ENCODE results near the gene PDIK1L. TPM values are rescaled to one million over a fixed set of nuclear protein-coding genes. Genes with fewer than 3 reads are reported as not detected.

Gene PDIK1L
- total and polyA plus RNA-seq, 9 of the 15 experiments (the other 6 are each of a cell fraction or from before 2014, with no cell fraction given) = 12.8 to 30.2 (median 21.5) TPM

- no peak for TF ChIP-seq HINFP (tag; conservative IDR thresholded peaks at IDR 0.05; ENCODE audit: low read depth)
- TF ChIP-seq BRD4 (IDR thresholded peaks at IDR 0.05) = peak; percentile 93; the same call in 1 of the 2 replicates
- no peak for TF ChIP-seq NFIX (CRISPR knock-in tag; IDR thresholded peaks at IDR 0.05; ENCODE audit: low read depth)
- TF ChIP-seq WHSC1 (IDR thresholded peaks at IDR 0.05; ENCODE audit: low read length) = peak; percentile 27
- peak; percentile 40 for TF ChIP-seq ZFP36 (IDR thresholded peaks at IDR 0.05; ENCODE audit: low read depth, low read length, partially characterized antibody)
- peak; percentile 96 for TF ChIP-seq MTA1 (IDR thresholded peaks at IDR 0.05; ENCODE audit: borderline replicate concordance)
- peak; percentile 87; the same call in 1 of the 2 replicates for TF ChIP-seq ZNF133 (CRISPR knock-in tag; IDR thresholded peaks at IDR 0.05)
- TF ChIP-seq PTBP1 (IDR thresholded peaks at IDR 0.05; ENCODE audit: low read depth, low read length) = no peak
- no peak for TF ChIP-seq ZHX1 (conservative IDR thresholded peaks at IDR 0.05; ENCODE audit: low read length)
- no peak for TF ChIP-seq POLR2H (tag; IDR thresholded peaks at IDR 0.05; ENCODE audit: low read depth)
- TF ChIP-seq ZBTB7A (IDR thresholded peaks at IDR 0.05; ENCODE audit: borderline replicate concordance, control insufficient read depth, low read depth, low read length) = peak; percentile 87; the same call in 1 of the 2 replicates
- 0 out of 2 replicates have a peak, but pooled peaks have one; percentile 52 for TF ChIP-seq ZFP91 (CRISPR knock-in tag; IDR thresholded peaks at IDR 0.05)
- TF ChIP-seq SAP30 (IDR thresholded peaks at IDR 0.05; ENCODE audit: borderline replicate concordance, insufficient read depth, low read depth, low read length, poor library complexity, severe bottlenecking) = peak; percentile 99
- TF ChIP-seq ZNF830 (CRISPR knock-in tag; IDR thresholded peaks at IDR 0.05) = 0 out of 2 replicates have a peak, but pooled peaks have one; percentile 11
- TF ChIP-seq CBX2 (IDR thresholded peaks at IDR 0.05; ENCODE audit: insufficient read depth, low read length, poor library complexity, severe bottlenecking) = no peak
- TF ChIP-seq E4F1 (CRISPR knock-in tag; IDR thresholded peaks at IDR 0.05; ENCODE audit: borderline replicate concordance) = no peak
- TF ChIP-seq TRIM24 (IDR thresholded peaks at IDR 0.05) = no peak; a peak in 1 of 4 replicates
- TF ChIP-seq FOSL1 (tag; conservative IDR thresholded peaks at IDR 0.05) = peak; percentile 84
These were observed 58.2 kb downstream of the PDIK1L start, which contains the start of gene ZNF593 (continued) for GRCh38 chr1:26169669-26170471.
